GM19351 (cell line): Measurements from ENCODE around the gene CD163.
"Not testable (repeated sequence)": the region's sequence is repeated elsewhere in the genome, so short reads cannot be mapped to it uniquely, and the experiment has no call there.

Experiments
- ATAC-seq: cut with Tn5 transposase; IDR thresholded peaks from one replicate; pipeline ENCODE4 v1.9.1; 2021; ENCODE audit warnings: mild to moderate bottlenecking, moderate library complexity; ENCODE audit not compliant: unreplicated experiment

CD163 gene

DNA sequence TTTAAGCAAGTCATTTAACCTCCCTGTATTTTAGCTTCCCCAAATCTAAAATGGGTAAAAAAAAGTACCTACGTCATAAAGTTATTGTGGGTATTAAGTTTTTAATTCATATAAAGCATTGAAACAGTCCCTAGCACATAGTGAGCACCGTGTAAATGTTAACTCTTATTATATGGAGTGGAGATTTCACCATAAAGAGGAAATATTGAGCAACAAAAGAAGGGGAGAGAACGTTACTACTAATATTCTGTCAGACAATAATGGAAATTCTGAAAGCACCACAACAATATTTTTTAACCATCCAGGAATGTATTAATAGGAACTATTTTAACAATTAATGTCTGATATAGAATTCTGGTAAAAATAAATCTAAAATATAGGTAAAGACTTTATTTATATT is 51.8 kb downstream of the CD163 start:
- ATAC-seq, result no peak

DNA sequence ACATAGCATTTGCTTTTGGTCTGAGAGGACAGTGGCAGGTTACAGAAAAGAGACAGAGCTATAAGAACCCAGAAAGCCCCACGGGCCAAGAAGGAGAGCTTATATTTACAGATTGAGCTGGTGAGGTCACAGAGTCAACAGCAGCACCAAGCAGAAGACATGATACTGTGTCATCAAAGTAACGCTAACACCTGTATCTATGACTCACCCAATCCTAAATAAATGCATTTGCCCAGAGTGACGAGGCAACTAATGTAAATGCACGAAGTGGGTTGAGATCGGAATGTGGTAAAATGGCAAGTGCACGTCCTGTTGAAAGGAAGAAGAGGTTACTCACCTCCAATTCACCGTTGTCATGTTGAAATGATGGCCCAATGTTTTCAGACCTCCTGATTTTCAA is 52.9 kb downstream of the CD163 start:
- ATAC-seq, result no peak

DNA sequence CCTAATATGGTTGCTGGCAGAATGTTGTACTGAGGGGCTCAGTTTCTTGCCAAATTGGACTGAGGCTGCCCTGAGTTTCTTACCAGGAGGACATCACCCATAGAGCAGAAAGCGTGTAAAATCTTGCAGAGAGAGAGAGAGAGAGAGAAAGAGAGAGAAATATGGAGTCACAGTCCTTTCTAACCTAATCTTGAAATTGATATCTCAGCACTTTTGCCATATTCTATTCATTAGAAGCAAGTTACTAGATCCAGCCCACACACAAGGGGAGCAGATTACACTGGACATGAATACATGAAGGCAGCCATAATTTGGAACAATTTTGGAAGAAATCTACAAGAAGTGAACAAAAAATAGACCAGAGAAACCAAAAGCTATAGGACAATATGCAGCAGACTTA is 55.5 kb downstream of the CD163 start:
- ATAC-seq, result no peak

DNA sequence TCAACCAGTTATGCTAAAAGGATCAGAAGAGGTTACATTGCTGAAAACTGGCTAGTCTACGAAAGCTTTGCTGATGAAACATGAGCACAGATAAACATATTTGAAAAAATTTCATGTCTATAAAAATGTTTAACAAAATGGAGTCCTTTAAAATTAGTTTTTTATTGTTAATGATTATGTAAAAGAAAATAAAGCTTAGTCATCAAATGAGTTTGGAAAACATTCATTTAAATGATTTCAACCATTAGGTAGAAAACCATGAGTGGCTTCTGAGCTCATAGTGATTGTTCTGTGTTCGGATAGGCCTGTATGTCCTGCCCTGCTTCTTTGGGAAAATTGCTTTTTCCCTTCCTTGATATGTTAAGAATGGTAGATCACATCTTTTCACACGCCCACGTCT is 59.0 kb downstream of the CD163 start:
- no peak for ATAC-seq

DNA sequence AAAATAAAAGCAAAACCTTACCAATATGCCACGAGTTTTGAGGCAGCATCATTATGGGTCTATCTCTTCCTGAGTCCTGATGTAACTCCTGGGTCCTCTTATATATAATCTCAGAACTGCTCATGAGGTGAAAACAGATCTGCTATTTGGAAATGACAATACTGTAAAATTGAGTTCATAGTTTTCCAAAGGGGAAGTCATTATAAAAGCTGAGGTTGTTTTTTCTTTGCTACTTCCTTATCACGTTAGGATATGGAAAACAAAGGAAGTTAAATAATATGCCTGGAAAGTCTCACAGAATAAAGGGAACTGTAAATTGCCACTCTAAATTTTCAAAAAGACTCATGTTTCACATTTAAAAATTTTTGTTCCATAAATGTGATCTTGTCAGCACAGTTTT is 59.5 kb downstream of the CD163 start, which contains the start of gene CD163L1:
CD163L1 (minus strand) TSS at position 78 of the 400 bp plus-strand sequence; CDS start at position 52, 26 bp downstream.
- ATAC-seq, result no peak

DNA sequence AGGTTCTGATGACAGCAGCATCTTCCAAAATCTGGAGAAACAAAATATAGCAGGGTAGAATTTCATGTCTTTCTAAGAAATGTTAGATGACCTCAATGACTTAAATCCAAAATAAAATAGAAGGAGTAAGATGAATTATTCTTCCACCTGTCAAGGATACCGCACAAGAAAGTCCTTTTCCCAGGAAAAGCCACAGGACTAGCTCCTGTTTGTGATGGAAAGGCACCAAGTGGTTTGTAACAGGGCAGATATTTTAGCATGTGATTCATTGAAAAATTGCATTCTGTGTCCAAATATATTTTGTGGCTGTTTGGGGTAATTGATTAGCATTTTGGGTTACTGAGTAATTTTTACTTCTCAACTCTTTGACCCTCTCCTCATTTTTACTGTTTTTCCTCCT is 62.4 kb downstream of the CD163 start:
- ATAC-seq, result no peak

DNA sequence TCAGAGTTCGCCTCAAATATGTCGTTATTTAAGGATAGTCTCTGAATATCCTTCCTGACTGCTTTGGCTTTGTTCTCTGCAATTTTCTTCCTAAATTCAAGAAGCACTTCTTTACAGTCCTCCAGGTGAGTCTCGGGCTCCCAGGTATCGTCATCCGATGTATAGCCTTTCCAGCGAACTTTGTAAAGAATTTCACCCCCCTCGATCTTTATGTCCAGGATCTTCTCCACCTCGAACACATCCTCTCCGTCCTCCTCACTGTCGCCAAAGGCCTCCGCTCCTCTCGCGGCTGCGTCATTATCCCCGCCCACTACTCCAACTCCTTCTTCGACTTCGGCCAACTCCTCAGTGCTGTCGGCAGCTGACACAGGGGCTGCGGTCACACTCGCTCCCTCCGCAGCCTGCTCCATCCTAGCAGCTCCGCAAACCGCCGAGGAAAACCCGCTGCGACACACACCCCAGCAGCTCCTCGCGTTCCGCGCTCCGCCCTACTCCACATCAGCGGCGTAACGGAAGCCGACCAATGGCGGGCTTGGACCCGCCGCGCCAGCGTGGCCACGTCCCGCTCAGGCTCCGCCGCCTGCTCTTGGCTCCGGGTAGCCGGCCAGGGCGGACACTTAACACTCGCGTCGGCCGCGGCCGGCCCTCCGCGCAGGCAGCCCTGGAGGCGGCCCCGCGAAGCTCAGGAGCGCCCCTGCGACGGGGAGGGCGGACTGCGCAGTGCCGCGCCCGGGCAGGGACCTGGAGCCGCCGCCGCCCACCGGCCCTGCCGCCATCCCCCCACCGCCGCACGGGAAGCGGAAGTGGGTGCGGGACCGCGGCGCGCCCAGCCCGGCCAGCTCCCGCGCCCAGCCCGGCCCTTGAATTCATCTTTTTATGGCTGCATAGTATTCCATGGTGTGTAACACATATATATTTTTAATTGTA is 63.7 kb downstream of the CD163 start:
- ATAC-seq, result no peak

DNA sequence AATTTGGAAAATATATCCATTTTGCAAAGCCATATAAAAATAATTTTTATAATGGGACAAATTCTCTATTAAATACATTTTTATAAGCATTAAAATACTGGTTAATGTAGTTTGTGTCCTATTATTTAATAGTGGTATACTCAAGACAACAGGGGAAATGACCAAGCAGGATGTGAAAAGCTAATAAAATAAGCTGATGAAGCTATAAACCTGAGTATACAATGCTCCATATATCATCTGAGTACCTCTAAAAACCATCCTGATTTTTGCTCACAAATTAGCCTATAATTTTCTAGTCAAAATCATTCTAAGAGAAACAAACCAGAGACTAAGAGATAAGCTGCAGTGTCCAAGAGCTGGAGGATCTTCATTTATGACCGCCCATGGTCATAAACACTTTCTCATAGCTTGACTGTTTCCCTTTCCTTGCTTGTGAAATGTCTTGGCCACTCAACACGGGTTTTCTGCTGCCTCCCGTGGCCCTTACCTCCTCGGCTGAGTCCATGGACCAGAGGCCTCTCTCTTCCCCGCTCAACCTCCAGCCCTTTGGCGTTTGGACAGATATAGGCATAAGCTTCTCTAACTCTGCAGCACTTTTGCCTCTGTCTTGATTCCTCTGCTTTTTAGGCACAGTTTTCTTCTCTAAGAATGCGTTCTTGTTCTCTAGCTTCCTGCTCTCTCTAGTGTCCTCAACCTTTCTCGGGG is 65.1 kb downstream of the CD163 start:
- ATAC-seq, result not testable (repeated sequence)

DNA sequence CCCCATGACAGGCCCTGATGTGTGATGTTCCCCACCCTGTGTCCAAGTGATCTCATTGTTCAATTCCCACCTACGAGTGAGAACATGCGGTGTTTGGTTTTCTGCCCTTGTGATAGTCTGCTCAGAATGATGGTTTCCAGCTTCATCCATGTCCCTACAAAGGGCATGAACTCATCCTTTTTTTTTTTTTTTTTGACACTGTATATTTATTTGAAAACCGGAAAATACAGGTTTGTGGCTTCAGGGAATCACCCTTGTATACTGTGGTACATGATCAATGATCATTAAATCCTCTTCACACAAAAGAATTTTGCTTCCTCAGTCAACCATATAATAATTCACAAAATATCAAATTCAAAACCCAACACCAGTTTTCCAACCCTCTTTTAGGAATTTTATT is 66.1 kb downstream of the CD163 start:
- not testable (repeated sequence) for ATAC-seq

DNA sequence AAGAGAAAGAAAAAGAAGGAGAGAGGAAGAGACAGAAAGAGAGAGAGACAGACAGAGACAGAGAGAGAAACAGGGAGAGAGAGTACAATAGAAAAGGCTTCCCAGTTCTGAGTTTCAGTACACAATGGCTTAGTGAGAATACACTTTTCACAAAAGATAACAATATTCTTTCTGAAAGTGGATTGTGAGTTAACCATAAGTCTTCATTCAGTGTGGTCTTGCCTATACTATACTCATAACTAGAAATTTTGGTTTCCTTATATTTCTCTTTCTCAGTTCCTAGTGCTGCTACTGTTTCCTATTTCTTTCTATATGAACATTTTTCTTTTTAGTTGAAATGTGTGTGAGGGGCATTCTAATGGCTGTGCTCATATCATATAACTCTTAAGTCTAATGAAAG is 68.9 kb downstream of the CD163 start:
- ATAC-seq, result no peak

DNA sequence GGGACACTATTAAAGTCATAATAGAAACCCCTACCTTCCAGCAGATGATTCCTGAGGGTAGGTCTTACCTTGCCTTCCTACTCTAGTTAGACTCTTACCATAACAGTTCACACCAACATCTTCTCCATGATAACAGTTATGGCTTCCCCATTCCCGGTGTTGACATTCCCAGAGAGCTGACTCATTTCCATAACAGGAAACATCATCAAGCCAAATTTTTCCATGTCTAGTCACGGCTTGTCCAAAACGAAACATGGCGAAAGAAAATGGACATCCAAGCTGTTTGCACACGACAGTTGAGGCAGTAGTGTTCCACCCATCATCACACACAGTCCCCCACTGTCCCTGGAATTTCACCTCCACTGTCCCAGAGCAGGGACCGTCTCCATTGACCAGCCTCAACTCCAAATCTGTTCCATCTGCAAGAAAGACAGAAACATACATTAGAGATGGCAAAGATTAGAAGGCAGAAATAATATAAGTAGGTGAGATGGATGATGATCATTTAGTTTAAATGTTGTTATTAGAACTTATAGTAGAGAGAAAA is 70.2 kb downstream of the CD163 start:
- no peak for ATAC-seq

DNA sequence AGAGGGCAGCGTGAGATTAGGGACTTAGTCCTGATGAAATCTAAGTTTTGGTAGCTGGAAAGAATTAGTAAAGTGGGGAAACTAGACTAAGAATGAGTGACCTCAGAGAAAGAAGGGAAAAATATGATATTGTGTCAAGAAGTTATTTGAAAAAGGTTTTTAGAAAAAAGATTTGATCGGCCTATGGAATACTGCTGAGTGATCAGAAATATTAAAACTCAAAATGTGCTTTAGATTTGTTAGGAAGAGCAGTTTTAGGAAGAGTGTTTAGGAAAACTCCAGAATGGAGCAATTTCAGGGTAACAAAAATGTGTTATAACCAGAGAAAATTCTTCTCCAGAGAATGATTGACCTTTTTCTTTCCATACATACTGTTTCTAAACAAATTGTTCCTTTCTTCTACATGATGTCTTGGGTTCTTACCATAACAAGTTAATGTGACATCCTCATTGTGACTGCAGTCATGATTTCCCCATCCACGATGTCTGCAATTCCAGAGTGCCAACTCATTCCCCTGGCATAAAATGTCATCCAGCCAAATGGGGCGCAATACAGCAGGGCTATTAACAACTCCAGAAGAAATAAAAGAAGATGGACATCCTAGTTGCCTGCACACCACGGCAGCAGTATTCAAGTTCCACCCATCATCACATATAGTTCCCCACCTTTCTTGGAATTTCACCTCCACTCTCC is 71.4 kb downstream of the CD163 start:
- ATAC-seq, result no peak
